ENCODE data around the gene CDC42SE2. TPM values are rescaled to one million over a fixed set of nuclear protein-coding genes. Genes with fewer than 3 reads are reported as not detected.

Gene CDC42SE2
- polyA plus RNA-seq, 1 experiment, result 27.4 TPM

DNA sequence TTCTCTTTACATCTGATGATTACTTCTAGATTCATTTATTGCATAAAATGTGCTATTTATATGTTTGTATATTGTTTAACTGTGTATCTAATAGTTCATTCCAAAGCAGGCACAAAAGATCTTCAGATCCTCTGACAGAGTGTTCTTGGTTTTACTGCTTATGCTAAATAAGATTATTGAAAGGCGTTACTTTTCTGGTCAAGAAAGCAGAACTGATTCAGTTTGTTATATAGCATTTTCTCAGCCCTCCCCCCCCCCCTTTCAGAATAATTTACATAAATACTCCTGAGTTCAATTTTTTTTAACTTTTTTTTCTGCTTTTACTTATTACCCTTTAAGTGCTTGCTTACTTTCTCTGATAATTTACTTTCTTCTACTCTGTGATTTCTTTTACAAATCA is 15.4 kb downstream of the CDC42SE2 start:
- Histone ChIP-seq H3K9me3 (ENCODE audit: control insufficient read depth, insufficient read depth, low read length) (no peaks in the 10 kb centered on the region), H3K27ac (ENCODE audit: low read depth, low read length) (no peak overlapping the region), H3K27me3 (ENCODE audit: control insufficient read depth, insufficient read depth, low read length) (no peaks in the 10 kb centered on the region), H3K4me3 (ENCODE audit: low read depth, low read length) (no peak overlapping the region)
- no peak for DNase-seq (ENCODE audit: low read depth, low spot score)
- ChIA-PET POLR2A (no interaction called here), CTCF (no interaction called here)
- TF ChIP-seq, protein P1, sequence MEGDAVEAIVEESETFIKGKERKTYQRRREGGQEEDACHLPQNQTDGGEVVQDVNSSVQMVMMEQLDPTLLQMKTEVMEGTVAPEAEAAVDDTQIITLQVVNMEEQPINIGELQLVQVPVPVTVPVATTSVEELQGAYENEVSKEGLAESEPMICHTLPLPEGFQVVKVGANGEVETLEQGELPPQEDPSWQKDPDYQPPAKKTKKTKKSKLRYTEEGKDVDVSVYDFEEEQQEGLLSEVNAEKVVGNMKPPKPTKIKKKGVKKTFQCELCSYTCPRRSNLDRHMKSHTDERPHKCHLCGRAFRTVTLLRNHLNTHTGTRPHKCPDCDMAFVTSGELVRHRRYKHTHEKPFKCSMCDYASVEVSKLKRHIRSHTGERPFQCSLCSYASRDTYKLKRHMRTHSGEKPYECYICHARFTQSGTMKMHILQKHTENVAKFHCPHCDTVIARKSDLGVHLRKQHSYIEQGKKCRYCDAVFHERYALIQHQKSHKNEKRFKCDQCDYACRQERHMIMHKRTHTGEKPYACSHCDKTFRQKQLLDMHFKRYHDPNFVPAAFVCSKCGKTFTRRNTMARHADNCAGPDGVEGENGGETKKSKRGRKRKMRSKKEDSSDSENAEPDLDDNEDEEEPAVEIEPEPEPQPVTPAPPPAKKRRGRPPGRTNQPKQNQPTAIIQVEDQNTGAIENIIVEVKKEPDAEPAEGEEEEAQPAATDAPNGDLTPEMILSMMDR (IDR thresholded peaks at IDR 0.05; ENCODE audit: low read depth, low read length), result no peak

GRCh38 chr5:131280417-131280816 is 16.6 kb downstream of the CDC42SE2 start:
- no peak for DNase-seq (ENCODE audit: low read depth, low spot score)
- Histone ChIP-seq H3K4me3 (ENCODE audit: low read depth, low read length) (no peak overlapping the region), H3K9me3 (ENCODE audit: control insufficient read depth, insufficient read depth, low read length) (no peaks in the 10 kb centered on the region), H3K27ac (ENCODE audit: low read depth, low read length) (no peak overlapping the region), H3K27me3 (ENCODE audit: control insufficient read depth, insufficient read depth, low read length) (no peaks in the 10 kb centered on the region)
- POLR2A ChIA-PET, result no interaction called here
- CTCF ChIA-PET, result no interaction called here
- TF ChIP-seq, protein P1 (IDR thresholded peaks at IDR 0.05; ENCODE audit: low read depth, low read length), result no peak

DNA sequence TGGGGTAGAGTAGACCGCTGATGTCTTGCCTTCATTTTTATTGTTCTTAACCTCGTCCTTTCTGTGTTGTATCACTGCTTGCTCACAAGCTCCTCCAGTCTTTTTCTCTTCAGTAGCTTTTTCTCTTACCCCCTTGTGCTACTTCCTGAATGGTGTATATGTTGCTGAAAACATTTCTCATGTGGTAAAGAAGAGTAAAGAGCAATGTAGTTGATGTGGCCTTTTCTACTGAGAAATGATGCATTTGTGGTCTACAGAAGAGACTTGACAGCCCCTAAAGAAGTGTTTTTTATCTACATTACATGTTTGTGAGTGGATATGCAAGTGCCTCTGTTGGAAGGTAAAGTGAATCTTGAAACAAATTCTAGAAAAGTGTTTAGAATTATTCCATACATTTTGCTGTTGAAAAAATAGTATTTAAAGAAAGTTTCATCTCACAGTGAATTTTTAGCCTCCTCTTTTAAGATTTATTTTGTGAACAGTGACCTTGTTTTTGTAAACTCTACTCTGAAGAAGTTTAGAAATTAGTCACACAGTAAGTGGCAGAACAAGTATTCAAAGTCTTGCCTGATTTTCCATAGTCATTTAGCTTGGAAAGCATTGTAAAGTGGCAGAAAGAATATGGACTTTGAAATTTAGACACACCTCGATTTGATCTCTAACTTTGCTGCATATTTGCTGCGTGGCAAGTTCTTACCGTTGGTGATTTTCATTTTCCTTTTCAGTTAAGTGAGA is 17.4 kb downstream of the CDC42SE2 start:
- DNase-seq (ENCODE audit: low read depth, low spot score), result no peak
- CTCF ChIA-PET, result no interaction called here
- H3K4me3 ChIP-seq (ENCODE audit: low read depth, low read length), result no peak overlapping the region

DNA sequence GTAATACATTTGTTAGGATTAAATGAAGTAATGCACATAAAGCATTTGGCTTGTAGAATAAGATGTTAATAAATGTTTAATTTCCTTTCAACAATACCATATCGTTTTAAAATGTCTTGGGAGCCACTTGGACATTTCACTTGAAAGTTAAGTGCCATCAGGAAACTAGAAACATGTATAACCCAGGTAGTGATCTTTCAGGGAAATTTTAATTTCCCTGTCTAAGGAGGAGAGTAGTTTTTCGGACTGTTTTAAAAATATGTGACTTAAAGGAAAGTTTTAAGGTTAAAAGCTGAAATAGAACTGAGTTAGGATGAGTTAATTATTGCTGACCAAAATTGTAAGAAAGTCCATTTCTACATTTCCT is 18.0 kb downstream of the CDC42SE2 start:
- Histone ChIP-seq H3K4me3 (ENCODE audit: low read depth, low read length) (no peak overlapping the region), H3K9me3 (ENCODE audit: control insufficient read depth, insufficient read depth, low read length) (no peaks in the 10 kb centered on the region), H3K27ac (ENCODE audit: low read depth, low read length) (no peak overlapping the region), H3K27me3 (ENCODE audit: control insufficient read depth, insufficient read depth, low read length) (no peaks in the 10 kb centered on the region)
- POLR2A ChIA-PET, result no interaction called here
- DNase-seq (ENCODE audit: low read depth, low spot score), result no peak
- TF ChIP-seq, protein P1 (IDR thresholded peaks at IDR 0.05; ENCODE audit: low read depth, low read length), result no peak
- CTCF ChIA-PET, result no interaction called here

More for the DNA sequence above, 17.4 kb downstream of the CDC42SE2 start:
- no peak overlapping the region for H3K27ac ChIP-seq (ENCODE audit: low read depth, low read length)
- TF ChIP-seq, protein P1 (IDR thresholded peaks at IDR 0.05; ENCODE audit: low read depth, low read length), result no peak
- no peaks in the 10 kb centered on the region for H3K9me3 ChIP-seq (ENCODE audit: control insufficient read depth, insufficient read depth, low read length)
- H3K27me3 ChIP-seq (ENCODE audit: control insufficient read depth, insufficient read depth, low read length), result no peaks in the 10 kb centered on the region
- POLR2A ChIA-PET, result no interaction called here

DNA sequence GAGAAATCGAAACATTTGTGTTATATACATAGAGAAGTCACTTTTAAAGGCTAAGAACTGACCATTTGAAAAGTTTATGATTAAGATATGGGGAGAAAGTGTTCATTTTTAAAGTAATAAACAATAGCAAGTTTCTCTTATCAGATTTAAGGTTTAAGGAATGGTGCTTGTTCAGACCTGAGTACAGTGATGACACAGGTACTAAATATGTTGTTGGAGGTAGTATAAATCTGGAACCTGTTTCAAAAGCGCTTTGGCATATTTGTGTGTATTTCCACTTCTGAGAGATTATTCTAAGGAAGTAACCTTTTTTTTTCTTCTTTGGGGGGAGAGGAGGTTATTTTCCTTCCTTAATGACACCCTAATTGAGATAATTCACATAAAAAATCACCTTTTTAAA is 18.4 kb downstream of the CDC42SE2 start:
- no peaks in the 10 kb centered on the region for H3K27me3 ChIP-seq (ENCODE audit: control insufficient read depth, insufficient read depth, low read length)
- CTCF ChIA-PET, result no interaction called here
- DNase-seq (ENCODE audit: low read depth, low spot score), result no peak
- no peak overlapping the region for H3K27ac ChIP-seq (ENCODE audit: low read depth, low read length)
- TF ChIP-seq, protein P1 (IDR thresholded peaks at IDR 0.05; ENCODE audit: low read depth, low read length), result no peak
- POLR2A ChIA-PET, result no interaction called here
- no peaks in the 10 kb centered on the region for H3K9me3 ChIP-seq (ENCODE audit: control insufficient read depth, insufficient read depth, low read length)
- H3K4me3 ChIP-seq (ENCODE audit: low read depth, low read length), result no peak overlapping the region
